Thoracic aorta (tissue), 2 donors: ENCODE data around the gene FXYD3. TPM values are rescaled to one million over a fixed set of nuclear protein-coding genes. Genes with fewer than 3 reads are reported as not detected.

Experiments used
- ATAC-seq: fragments of 150-250 bp; one replicate; pipeline ENCODE4 v1.8.0; 2017; ENCODE audit warnings: low read depth; ENCODE audit not compliant: insufficient number of reproducible peaks, low FRiP score
- DNase-seq: peaks from one replicate; pipeline ENCODE4 v3.0.0-alpha.2; 2020; ENCODE audit warnings: low spot score
- H3K27ac ChIP-seq, 2 donors: fragments of 200-600 bp; sonication (generic); 1 replicate in 1 of 2; 2 replicates in 1 of 2; pipeline ENCODE4 v1.5.1; 2016; ENCODE audit warnings: mild to moderate bottlenecking in 2 of 2, moderate library complexity in 2 of 2
- H3K27me3 ChIP-seq: fragments of 200-600 bp; sonication (generic); replicated peaks from 2 replicates; pipeline ENCODE4 v1.6.0; 2016; ENCODE audit warnings: mild to moderate bottlenecking; ENCODE audit not compliant: insufficient read depth
- H3K36me3 ChIP-seq: fragments of 200-600 bp; sonication (generic); one replicate; pipeline ENCODE4 v1.5.1; 2016
- H3K4me1 ChIP-seq, 2 donors: fragments of 200-600 bp; sonication (generic); 1 replicate in 1 of 2; 2 replicates in 1 of 2; pipeline versions ENCODE4 v1.5.1 to v1.6.0; 2016; ENCODE audit warnings: low read depth in 2 of 2, mild to moderate bottlenecking in 1 of 2; ENCODE audit not compliant: control insufficient read depth in 1 of 2
- H3K4me3 ChIP-seq: fragments of 200-600 bp; sonication (generic); 2 replicates; pipeline ENCODE4 v1.5.1; 2016; ENCODE audit warnings: mild to moderate bottlenecking
- H3K9me3 ChIP-seq: fragments of 200-600 bp; sonication (generic); 2 replicates; pipeline ENCODE4 v1.5.1; 2016
- CTCF ChIP-seq: fragments of 200-600 bp; sonication (generic); IDR thresholded peaks from one replicate; pipeline ENCODE4 v1.5.1; 2019; ENCODE audit warnings: antibody characterized with exemption
- total RNA-seq, 2 donors: library from RNA; depleted of rRNA; stranded (reverse); fragments of >200 nt; gene quantifications; one replicate each; pipeline versions ENCODE4 v1.1.0 to v1.2.3, GENCODE V29; 2016

The FXYD3 gene
- 1 to 10 TPM in 1 of 2 donors, under 1 TPM in 1; 0.68 to 6.4 TPM for total RNA-seq

- no peak within 1 kb of the TSS for H3K27ac ChIP-seq
- TF ChIP-seq CTCF = no peak
- H3K36me3 ChIP-seq = no peaks in the 10 kb centered on the region
- no peak for ATAC-seq
- H3K4me3 ChIP-seq = peak within 1 kb of the TSS; percentile 64
- peaks cover 3 to 6% of the 10 kb centered on the region in 2 donors for H3K4me1 ChIP-seq
- H3K27me3 ChIP-seq = no peaks in the 10 kb centered on the region
- DNase-seq = no peak
- H3K9me3 ChIP-seq = no peaks in the 10 kb centered on the region
Observed at GRCh38 chr19:35115177-35115951, at the start of gene FXYD3. Gene FXYD3 (plus strand): TSS chr19:35115823. CDS start chr19:35119377, 3,554 bp downstream.

- no peaks in the 10 kb centered on the region for H3K36me3 ChIP-seq
- H3K27ac ChIP-seq = no peak overlapping the region
- H3K4me1 ChIP-seq = no peaks in the 10 kb centered on the region
- H3K4me3 ChIP-seq = no peak overlapping the region
- DNase-seq (no peak), ATAC-seq (no peak)
- H3K9me3 ChIP-seq = peaks cover 5% of the 10 kb centered on the region
- TF ChIP-seq CTCF = no peak
- H3K27me3 ChIP-seq = no peaks in the 10 kb centered on the region
Observed at GRCh38 chr19:35066121-35066520, 49.5 kb upstream of the FXYD3 start.

GRCh38 chr19:35066691-35067563 is 48.7 kb upstream of the FXYD3 start:
- no peak overlapping the region for H3K27ac ChIP-seq
- no peaks in the 10 kb centered on the region for H3K27me3 ChIP-seq
- H3K4me1 ChIP-seq = no peaks in the 10 kb centered on the region
- peaks cover 5% of the 10 kb centered on the region for H3K9me3 ChIP-seq
- no peak for ATAC-seq
- peak; percentile 83 for TF ChIP-seq CTCF
- H3K36me3 ChIP-seq = no peaks in the 10 kb centered on the region
- DNase-seq = peak; percentile 43
- H3K4me3 ChIP-seq = no peak overlapping the region

GRCh38 chr19:35068941-35069634 is 46.5 kb upstream of the FXYD3 start:
- Histone ChIP-seq H3K27ac (no peak overlapping the region), H3K27me3 (no peaks in the 10 kb centered on the region), H3K9me3 (peaks cover 5% of the 10 kb centered on the region), H3K4me1 (no peaks in the 10 kb centered on the region), H3K4me3 (no peak overlapping the region), H3K36me3 (no peaks in the 10 kb centered on the region)
- DNase-seq (no peak), ATAC-seq (no peak)
- TF ChIP-seq CTCF = no peak

- no peak overlapping the region for H3K4me3 ChIP-seq
- no peak overlapping the region for H3K27ac ChIP-seq
- ATAC-seq = no peak
- H3K36me3 ChIP-seq = no peaks in the 10 kb centered on the region
- no peaks in the 10 kb centered on the region for H3K4me1 ChIP-seq
- H3K9me3 ChIP-seq = peaks cover 5% of the 10 kb centered on the region
- no peak for TF ChIP-seq CTCF
- no peak for DNase-seq
- no peaks in the 10 kb centered on the region for H3K27me3 ChIP-seq
Observed at GRCh38 chr19:35069696-35070095, 45.9 kb upstream of the FXYD3 start.
